ENCODE measurements around the gene TARDBP.

GRCh38 chr1:10996100-10996499 is 16.4 kb upstream of the TARDBP start:
- TF ChIP-seq CTCF (IDR thresholded peaks at IDR 0.05; ENCODE audit: poor library complexity, severe bottlenecking) (no peak), EZH2 (IDR thresholded peaks at IDR 0.05; ENCODE audit: borderline replicate concordance, insufficient read depth, low read length, poor library complexity, severe bottlenecking) (no peak), TAF1 (IDR thresholded peaks at IDR 0.05; ENCODE audit: low read depth) (no peak), RAD21 (conservative IDR thresholded peaks at IDR 0.05) (no peak), EP300 (conservative IDR thresholded peaks at IDR 0.05; ENCODE audit: poor library complexity, severe bottlenecking) (no peak), MXI1 (conservative IDR thresholded peaks at IDR 0.05; ENCODE audit: poor library complexity, severe bottlenecking) (no peak), SMC3 (conservative IDR thresholded peaks at IDR 0.05; ENCODE audit: poor library complexity) (no peak), POLR2AphosphoS5 (IDR thresholded peaks at IDR 0.05) (no peak)
- TF ChIP-seq, protein P1, sequence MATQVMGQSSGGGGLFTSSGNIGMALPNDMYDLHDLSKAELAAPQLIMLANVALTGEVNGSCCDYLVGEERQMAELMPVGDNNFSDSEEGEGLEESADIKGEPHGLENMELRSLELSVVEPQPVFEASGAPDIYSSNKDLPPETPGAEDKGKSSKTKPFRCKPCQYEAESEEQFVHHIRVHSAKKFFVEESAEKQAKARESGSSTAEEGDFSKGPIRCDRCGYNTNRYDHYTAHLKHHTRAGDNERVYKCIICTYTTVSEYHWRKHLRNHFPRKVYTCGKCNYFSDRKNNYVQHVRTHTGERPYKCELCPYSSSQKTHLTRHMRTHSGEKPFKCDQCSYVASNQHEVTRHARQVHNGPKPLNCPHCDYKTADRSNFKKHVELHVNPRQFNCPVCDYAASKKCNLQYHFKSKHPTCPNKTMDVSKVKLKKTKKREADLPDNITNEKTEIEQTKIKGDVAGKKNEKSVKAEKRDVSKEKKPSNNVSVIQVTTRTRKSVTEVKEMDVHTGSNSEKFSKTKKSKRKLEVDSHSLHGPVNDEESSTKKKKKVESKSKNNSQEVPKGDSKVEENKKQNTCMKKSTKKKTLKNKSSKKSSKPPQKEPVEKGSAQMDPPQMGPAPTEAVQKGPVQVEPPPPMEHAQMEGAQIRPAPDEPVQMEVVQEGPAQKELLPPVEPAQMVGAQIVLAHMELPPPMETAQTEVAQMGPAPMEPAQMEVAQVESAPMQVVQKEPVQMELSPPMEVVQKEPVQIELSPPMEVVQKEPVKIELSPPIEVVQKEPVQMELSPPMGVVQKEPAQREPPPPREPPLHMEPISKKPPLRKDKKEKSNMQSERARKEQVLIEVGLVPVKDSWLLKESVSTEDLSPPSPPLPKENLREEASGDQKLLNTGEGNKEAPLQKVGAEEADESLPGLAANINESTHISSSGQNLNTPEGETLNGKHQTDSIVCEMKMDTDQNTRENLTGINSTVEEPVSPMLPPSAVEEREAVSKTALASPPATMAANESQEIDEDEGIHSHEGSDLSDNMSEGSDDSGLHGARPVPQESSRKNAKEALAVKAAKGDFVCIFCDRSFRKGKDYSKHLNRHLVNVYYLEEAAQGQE (IDR thresholded peaks at IDR 0.05; ENCODE audit: borderline replicate concordance): no peak

Data from neural cell (in vitro differentiated cells).